HepG2 (cell line): ENCODE data around the gene CDK5RAP1. TPM values are rescaled to one million over a fixed set of nuclear protein-coding genes. Genes with fewer than 3 reads are reported as not detected.

Source experiments
- FOXA3 ChIP-seq: IDR thresholded peaks from 2 replicates; pipeline ENCODE4 v1.6.1; 2016; ENCODE audit warnings: missing genetic modification reagents, missing compliant biosample characterization
- MTA1 ChIP-seq: sonication (generic); formaldehyde crosslinking; IDR thresholded peaks from 2 replicates; pipeline ENCODE4 v1.4.0; 2020; ENCODE audit warnings: missing genetic modification reagents, mild to moderate bottlenecking, borderline replicate concordance
- RFX3 ChIP-seq: IDR thresholded peaks from 2 replicates; pipeline ENCODE4 v1.6.1; 2016; ENCODE audit warnings: missing biosample characterization, missing genetic modification reagents
- ZEB1 ChIP-seq: IDR thresholded peaks from 2 replicates; pipeline ENCODE4 v1.6.1; 2012; ENCODE audit warnings: mild to moderate bottlenecking, low read depth, inconsistent platforms; ENCODE audit not compliant: insufficient replicate concordance
- ZIK1 ChIP-seq: sonication (generic); formaldehyde crosslinking; IDR thresholded peaks from 2 replicates; pipeline ENCODE4 v1.5.0; 2020; ENCODE audit warnings: mild to moderate bottlenecking, low read depth, missing genetic modification reagents, borderline replicate concordance
- polyA plus RNA-seq, 8 experiments: library from polyadenylated mRNA; depleted of rRNA in 3 of 8; stranded (reverse) in 7 of 8; unstranded in 1 of 8; fragments of >200 nt; fragmentation: Illumina TruSeq in 4 of 8; extraction: Trizol in 4 of 8; gene quantifications; 2 replicates each; pipeline versions ENCODE4 v1.2.1 to v1.2.3, GENCODE V29; 2011 to 2016; ENCODE audit warnings: low read depth in 4 of 8, missing spikeins in 1 of 8, mixed read lengths in 1 of 8; ENCODE audit not compliant: insufficient read depth in 1 of 8
- total RNA-seq, 5 experiments: library from RNA; depleted of rRNA; stranded (reverse); fragments of >200 nt; fragmentation: Illumina TruSeq; extraction: Trizol; gene quantifications; 2 replicates each; pipeline ENCODE4 v1.2.3, GENCODE V29; 2016; ENCODE audit warnings: low read depth in 1 of 5
- TF ChIP-seq, protein P1 (sequence below): sonication (generic); formaldehyde crosslinking; IDR thresholded peaks from 2 replicates; pipeline ENCODE4 v1.9.0; 2022; ENCODE audit warnings: low read depth, missing genetic modification reagents
- TF ChIP-seq, protein P2 (sequence below): IDR thresholded peaks from 2 replicates; pipeline ENCODE4 v1.6.1; 2016
- TF ChIP-seq, protein P3 (sequence below): sonication (generic); formaldehyde crosslinking; IDR thresholded peaks from 2 replicates; pipeline ENCODE4 v1.4.0; 2020; ENCODE audit warnings: missing genetic modification reagents
- TF ChIP-seq, protein P4 (sequence below), 2 experiments: sonication (generic) in 1 of 2; formaldehyde crosslinking in 1 of 2; IDR thresholded peaks; 2 replicates each; pipeline versions ENCODE4 v1.4.0 to v1.6.1; 2018 to 2020; ENCODE audit warnings: missing genetic modification reagents in 2 of 2, borderline replicate concordance in 1 of 2, low read depth in 1 of 2, mild to moderate bottlenecking in 1 of 2, missing biosample characterization in 1 of 2
- TF ChIP-seq, protein P5 (sequence below): sonication (generic); formaldehyde crosslinking; IDR thresholded peaks from 2 replicates; pipeline ENCODE4 v1.8.1; 2023; ENCODE audit warnings: mild to moderate bottlenecking, missing genetic modification reagents
- TF ChIP-seq, protein P6 (sequence below): sonication (generic); formaldehyde crosslinking; IDR thresholded peaks from 2 replicates; pipeline ENCODE4 v1.8.0; 2022; ENCODE audit warnings: missing genetic modification reagents, mild to moderate bottlenecking, inconsistent platforms, borderline replicate concordance
- TF ChIP-seq, protein P7 (sequence below): sonication (generic); formaldehyde crosslinking; IDR thresholded peaks from 2 replicates; pipeline ENCODE4 v1.5.0; 2020; ENCODE audit warnings: missing genetic modification reagents
- TF ChIP-seq, protein P8 (sequence below): sonication (generic); formaldehyde crosslinking; IDR thresholded peaks from 2 replicates; pipeline ENCODE4 v1.9.0; 2021; ENCODE audit warnings: missing genetic modification reagents, borderline replicate concordance

Gene CDK5RAP1
- total and polyA plus RNA-seq, 2 of the 13 experiments (the other 11 are each of a cell fraction or from before 2014, with no cell fraction given), result 53.6 to 98.2 TPM

DNA sequence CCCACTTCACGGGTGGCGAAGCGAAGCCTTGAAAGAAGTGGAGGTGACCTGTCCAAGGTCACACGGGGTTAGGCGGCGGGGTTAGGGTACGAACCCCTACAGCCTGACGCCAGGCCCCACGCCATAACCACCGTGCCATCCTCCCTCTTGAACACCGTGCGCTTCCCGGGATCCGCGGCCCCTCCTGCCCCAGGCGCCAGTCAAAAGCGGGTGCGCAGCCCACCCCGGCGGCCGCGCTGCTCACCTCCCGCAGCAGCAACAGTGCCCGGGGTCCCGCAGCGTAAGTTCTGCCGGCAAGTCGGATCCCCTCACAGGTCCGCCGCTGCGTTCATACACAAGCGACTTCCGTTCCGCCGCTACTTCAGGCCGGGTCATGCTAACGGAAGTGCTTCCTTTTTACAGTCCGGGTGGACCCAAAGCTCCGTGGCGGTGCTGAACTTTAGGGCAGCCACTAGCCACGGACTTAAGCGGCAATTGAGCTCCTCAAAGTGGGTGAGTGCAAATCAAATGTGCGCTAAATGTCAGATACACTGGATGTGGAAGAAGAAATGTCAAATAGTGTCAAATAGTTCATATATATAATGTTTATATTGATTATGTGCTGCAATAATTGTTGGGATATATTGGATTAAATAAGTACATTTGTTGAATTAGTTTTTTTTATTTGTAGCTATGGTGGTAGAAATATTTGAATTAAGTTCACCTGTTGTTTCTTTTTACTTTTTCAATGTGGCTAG is at the start of gene CDK5RAP1 (continued):
- TF ChIP-seq, protein P1, sequence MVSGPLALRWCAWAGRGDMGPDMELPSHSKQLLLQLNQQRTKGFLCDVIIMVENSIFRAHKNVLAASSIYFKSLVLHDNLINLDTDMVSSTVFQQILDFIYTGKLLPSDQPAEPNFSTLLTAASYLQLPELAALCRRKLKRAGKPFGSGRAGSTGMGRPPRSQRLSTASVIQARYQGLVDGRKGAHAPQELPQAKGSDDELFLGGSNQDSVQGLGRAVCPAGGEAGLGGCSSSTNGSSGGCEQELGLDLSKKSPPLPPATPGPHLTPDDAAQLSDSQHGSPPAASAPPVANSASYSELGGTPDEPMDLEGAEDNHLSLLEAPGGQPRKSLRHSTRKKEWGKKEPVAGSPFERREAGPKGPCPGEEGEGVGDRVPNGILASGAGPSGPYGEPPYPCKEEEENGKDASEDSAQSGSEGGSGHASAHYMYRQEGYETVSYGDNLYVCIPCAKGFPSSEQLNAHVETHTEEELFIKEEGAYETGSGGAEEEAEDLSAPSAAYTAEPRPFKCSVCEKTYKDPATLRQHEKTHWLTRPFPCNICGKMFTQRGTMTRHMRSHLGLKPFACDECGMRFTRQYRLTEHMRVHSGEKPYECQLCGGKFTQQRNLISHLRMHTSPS (CRISPR knock-in tag), result no peak; the same call in 1 of the 2 replicates
- TF ChIP-seq ZEB1, result peak; percentile 93
- TF ChIP-seq, protein P2, sequence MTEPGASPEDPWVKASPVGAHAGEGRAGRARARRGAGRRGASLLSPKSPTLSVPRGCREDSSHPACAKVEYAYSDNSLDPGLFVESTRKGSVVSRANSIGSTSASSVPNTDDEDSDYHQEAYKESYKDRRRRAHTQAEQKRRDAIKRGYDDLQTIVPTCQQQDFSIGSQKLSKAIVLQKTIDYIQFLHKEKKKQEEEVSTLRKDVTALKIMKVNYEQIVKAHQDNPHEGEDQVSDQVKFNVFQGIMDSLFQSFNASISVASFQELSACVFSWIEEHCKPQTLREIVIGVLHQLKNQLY, result peak; percentile 75; the same call in 1 of the 2 replicates
- TF ChIP-seq, protein P3, sequence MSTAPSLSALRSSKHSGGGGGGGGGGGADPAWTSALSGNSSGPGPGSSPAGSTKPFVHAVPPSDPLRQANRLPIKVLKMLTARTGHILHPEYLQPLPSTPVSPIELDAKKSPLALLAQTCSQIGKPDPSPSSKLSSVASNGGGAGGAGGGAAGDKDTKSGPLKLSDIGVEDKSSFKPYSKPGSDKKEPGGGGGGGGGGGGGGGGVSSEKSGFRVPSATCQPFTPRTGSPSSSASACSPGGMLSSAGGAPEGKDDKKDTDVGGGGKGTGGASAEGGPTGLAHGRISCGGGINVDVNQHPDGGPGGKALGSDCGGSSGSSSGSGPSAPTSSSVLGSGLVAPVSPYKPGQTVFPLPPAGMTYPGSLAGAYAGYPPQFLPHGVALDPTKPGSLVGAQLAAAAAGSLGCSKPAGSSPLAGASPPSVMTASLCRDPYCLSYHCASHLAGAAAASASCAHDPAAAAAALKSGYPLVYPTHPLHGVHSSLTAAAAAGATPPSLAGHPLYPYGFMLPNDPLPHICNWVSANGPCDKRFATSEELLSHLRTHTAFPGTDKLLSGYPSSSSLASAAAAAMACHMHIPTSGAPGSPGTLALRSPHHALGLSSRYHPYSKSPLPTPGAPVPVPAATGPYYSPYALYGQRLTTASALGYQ (CRISPR knock-in tag), result peak; percentile 91
- TF ChIP-seq RFX3 (CRISPR knock-in tag), result peak; percentile 59; the same call in 1 of the 2 replicates
- TF ChIP-seq MTA1 (CRISPR knock-in tag), result peak; percentile 99
- TF ChIP-seq, protein P4, sequence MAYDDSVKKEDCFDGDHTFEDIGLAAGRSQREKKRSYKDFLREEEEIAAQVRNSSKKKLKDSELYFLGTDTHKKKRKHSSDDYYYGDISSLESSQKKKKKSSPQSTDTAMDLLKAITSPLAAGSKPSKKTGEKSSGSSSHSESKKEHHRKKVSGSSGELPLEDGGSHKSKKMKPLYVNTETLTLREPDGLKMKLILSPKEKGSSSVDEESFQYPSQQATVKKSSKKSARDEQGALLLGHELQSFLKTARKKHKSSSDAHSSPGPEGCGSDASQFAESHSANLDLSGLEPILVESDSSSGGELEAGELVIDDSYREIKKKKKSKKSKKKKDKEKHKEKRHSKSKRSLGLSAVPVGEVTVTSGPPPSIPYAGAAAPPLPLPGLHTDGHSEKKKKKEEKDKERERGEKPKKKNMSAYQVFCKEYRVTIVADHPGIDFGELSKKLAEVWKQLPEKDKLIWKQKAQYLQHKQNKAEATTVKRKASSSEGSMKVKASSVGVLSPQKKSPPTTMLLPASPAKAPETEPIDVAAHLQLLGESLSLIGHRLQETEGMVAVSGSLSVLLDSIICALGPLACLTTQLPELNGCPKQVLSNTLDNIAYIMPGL (CRISPR knock-in tag; IDR thresholded peaks at IDR 0.05; ENCODE audit: borderline replicate concordance in 1 of 2, low read depth in 1 of 2), result peak; percentile 100
- TF ChIP-seq, protein P5, sequence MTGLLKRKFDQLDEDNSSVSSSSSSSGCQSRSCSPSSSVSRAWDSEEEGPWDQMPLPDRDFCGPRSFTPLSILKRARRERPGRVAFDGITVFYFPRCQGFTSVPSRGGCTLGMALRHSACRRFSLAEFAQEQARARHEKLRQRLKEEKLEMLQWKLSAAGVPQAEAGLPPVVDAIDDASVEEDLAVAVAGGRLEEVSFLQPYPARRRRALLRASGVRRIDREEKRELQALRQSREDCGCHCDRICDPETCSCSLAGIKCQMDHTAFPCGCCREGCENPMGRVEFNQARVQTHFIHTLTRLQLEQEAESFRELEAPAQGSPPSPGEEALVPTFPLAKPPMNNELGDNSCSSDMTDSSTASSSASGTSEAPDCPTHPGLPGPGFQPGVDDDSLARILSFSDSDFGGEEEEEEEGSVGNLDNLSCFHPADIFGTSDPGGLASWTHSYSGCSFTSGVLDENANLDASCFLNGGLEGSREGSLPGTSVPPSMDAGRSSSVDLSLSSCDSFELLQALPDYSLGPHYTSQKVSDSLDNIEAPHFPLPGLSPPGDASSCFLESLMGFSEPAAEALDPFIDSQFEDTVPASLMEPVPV (CRISPR knock-in tag), result peak; percentile 98; the same call in 1 of the 2 replicates
- TF ChIP-seq, protein P6, sequence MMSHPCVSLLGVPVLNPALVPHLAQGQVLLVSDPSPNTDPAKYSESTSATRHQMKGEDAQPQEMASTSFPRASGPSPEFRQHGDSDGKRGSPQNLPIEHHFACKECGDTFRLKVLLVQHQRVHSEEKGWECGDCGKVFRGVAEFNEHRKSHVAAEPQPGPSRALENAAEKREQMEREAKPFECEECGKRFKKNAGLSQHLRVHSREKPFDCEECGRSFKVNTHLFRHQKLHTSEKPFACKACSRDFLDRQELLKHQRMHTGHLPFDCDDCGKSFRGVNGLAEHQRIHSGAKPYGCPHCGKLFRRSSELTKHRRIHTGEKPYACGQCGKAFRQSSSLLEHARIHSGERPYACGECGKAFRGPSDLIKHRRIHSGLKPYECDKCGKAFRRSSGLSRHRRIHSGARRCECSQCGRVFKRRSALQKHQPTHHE, result peak; percentile 69; the same call in 1 of the 2 replicates
- peak; percentile 97 for TF ChIP-seq ZIK1
- TF ChIP-seq, protein P7, sequence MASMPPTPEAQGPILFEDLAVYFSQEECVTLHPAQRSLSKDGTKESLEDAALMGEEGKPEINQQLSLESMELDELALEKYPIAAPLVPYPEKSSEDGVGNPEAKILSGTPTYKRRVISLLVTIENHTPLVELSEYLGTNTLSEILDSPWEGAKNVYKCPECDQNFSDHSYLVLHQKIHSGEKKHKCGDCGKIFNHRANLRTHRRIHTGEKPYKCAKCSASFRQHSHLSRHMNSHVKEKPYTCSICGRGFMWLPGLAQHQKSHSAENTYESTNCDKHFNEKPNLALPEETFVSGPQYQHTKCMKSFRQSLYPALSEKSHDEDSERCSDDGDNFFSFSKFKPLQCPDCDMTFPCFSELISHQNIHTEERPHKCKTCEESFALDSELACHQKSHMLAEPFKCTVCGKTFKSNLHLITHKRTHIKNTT (CRISPR knock-in tag), result no peak
- TF ChIP-seq FOXA3 (CRISPR knock-in tag), result peak; percentile 93
- TF ChIP-seq, protein P8, sequence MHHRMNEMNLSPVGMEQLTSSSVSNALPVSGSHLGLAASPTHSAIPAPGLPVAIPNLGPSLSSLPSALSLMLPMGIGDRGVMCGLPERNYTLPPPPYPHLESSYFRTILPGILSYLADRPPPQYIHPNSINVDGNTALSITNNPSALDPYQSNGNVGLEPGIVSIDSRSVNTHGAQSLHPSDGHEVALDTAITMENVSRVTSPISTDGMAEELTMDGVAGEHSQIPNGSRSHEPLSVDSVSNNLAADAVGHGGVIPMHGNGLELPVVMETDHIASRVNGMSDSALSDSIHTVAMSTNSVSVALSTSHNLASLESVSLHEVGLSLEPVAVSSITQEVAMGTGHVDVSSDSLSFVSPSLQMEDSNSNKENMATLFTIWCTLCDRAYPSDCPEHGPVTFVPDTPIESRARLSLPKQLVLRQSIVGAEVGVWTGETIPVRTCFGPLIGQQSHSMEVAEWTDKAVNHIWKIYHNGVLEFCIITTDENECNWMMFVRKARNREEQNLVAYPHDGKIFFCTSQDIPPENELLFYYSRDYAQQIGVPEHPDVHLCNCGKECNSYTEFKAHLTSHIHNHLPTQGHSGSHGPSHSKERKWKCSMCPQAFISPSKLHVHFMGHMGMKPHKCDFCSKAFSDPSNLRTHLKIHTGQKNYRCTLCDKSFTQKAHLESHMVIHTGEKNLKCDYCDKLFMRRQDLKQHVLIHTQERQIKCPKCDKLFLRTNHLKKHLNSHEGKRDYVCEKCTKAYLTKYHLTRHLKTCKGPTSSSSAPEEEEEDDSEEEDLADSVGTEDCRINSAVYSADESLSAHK (CRISPR knock-in tag), result 0 out of 2 replicates have a peak, but pooled peaks have one; percentile 50
